Hematopoietic multipotent progenitor cell treated with erythropoietin and hydrocortisone succinate and interleukin-3 and kit ligand, for 17 days (in vitro differentiated cells): ENCODE measurements around the gene ACTR1B.
A peak's percentile ranks its signal among the peaks of the same experiment; 100 is the strongest.
"Not testable (repeated sequence)": the region's sequence is repeated elsewhere in the genome, so short reads cannot be mapped to it uniquely, and the experiment has no call there.

Source experiments
- DNase-seq: peaks from one replicate; pipeline ENCODE4 v3.0.0-alpha.2; 2015; ENCODE audit warnings: low spot score

Gene ACTR1B

GRCh38 chr2:97658691-97659157 is 5.1 kb downstream of the ACTR1B start:
- no peak for DNase-seq

GRCh38 chr2:97657986-97658690 is 5.7 kb downstream of the ACTR1B start:
- DNase-seq = no peak

- DNase-seq = no peak
These were observed 6.8 kb downstream of the ACTR1B start for GRCh38 chr2:97656905-97657587.

- DNase-seq = no peak
These were observed 7.6 kb downstream of the ACTR1B start for GRCh38 chr2:97656129-97656755.

- DNase-seq = no peak
These were observed 9.1 kb downstream of the ACTR1B start for GRCh38 chr2:97654791-97655190.

- DNase-seq = no peak
These were observed 9.5 kb downstream of the ACTR1B start for GRCh38 chr2:97654309-97654708.

GRCh38 chr2:97653874-97654273 is 10.0 kb downstream of the ACTR1B start:
- DNase-seq = no peak

- no peak for DNase-seq
These were observed 10.4 kb downstream of the ACTR1B start for GRCh38 chr2:97653473-97653872.

GRCh38 chr2:97651114-97651513 is 12.7 kb downstream of the ACTR1B start:
- DNase-seq = no peak

GRCh38 chr2:97646977-97647376 is 16.9 kb downstream of the ACTR1B start:
- DNase-seq = no peak

- DNase-seq = peak; percentile 94
These were observed 17.9 kb downstream of the ACTR1B start, which contains the start of gene COX5B for GRCh38 chr2:97645695-97646629. COX5B (plus strand) TSS chr2:97646062; CDS start chr2:97646087, 25 bp downstream.

- no peak for DNase-seq
These were observed 18.6 kb downstream of the ACTR1B start for GRCh38 chr2:97645112-97645694.

GRCh38 chr2:97644023-97644717 is 19.7 kb downstream of the ACTR1B start:
- no peak for DNase-seq

- not testable (repeated sequence) for DNase-seq
These were observed 37.8 kb downstream of the ACTR1B start for GRCh38 chr2:97626049-97626430.

GRCh38 chr2:97625354-97626048 is 38.3 kb downstream of the ACTR1B start:
- DNase-seq = not testable (repeated sequence)

- DNase-seq = not testable (repeated sequence)
These were observed 40.9 kb downstream of the ACTR1B start for GRCh38 chr2:97622976-97623375.

- not testable (repeated sequence) for DNase-seq
These were observed 43.4 kb downstream of the ACTR1B start for GRCh38 chr2:97620492-97620891.

GRCh38 chr2:97618939-97619827 is 44.7 kb downstream of the ACTR1B start:
- DNase-seq = not testable (repeated sequence)

GRCh38 chr2:97617911-97618310 is 45.9 kb downstream of the ACTR1B start:
- DNase-seq = no peak
